ENCODE results near the gene PIRT. TPM values are rescaled to one million over a fixed set of nuclear protein-coding genes. Genes with fewer than 3 reads are reported as not detected.

Gene PIRT
- total and polyA plus RNA-seq, 8 donors, result 0.04 to 0.22 (median 0.05) TPM; not detected in 2

DNA sequence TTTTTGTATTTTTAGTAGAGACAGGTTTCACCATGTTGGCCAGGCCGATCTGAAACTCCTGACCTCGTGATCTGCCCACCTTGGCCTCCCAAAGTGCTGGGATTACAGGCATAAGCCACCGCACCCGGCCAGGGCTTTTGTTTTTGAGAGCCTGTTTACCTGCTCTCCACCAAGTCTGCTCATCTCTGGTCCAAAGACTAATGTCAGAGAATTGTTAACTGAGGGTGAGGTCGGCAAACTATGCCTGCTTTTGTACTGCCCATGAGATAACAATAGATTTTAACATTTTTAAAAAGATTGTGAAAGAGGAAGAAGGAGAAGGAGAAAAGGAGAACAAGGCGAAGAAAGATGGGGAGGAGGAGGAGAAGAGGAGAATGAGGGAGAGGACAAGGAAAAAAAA lies 60.0 kb downstream of the PIRT start:
- intact Hi-C loops (cut with DNase I), result no loop called here
- DNase-seq, result no peak
- no peak overlapping the region for H3K4me3 ChIP-seq
- no peaks in the 10 kb centered on the region for H3K4me1 ChIP-seq
- no peaks in the 10 kb centered on the region for H3K36me3 ChIP-seq
- no peak for TF ChIP-seq CTCF (IDR thresholded peaks at IDR 0.05)
- no peak overlapping the region for H3K27ac ChIP-seq
- H3K9me3 ChIP-seq, result peaks cover 0 to 4% of the 10 kb centered on the region in 2 donors
- ATAC-seq, result no peak
- H3K27me3 ChIP-seq, result no peaks in the 10 kb centered on the region

GRCh38 chr17:10777131-10777807 lies 60.6 kb downstream of the PIRT start:
- no peak for DNase-seq
- Histone ChIP-seq H3K4me1 (no peaks in the 10 kb centered on the region), H3K9me3 (peaks cover 0 to 4% of the 10 kb centered on the region in 2 donors), H3K27me3 (no peaks in the 10 kb centered on the region), H3K27ac (no peak overlapping the region), H3K36me3 (no peaks in the 10 kb centered on the region), H3K4me3 (no peak overlapping the region)
- intact Hi-C loops (cut with DNase I), result no loop called here
- ATAC-seq, result no peak
- no peak for TF ChIP-seq CTCF (IDR thresholded peaks at IDR 0.05)

DNA sequence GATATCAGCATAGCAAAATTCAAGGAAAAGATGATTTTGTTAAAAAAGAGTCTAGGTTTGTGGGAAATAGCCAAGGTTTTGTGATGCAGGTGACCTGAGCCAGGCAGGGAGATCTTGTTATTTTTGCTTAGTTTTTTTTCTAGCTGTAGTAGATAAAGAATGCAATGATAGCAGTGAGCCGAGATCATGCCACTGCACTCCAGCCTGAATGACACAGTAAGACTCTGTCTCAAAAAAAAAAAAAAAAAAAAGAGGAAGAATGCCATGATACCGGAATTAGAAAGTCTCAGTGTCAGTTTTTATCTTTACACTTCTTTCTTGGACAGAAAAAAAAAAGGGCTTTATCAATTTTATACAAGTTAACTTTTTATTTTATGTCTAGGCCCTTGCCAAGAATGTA lies 61.5 kb downstream of the PIRT start:
- no peak overlapping the region for H3K27ac ChIP-seq
- no peaks in the 10 kb centered on the region for H3K36me3 ChIP-seq
- intact Hi-C loops (cut with DNase I), result no loop called here
- DNase-seq, result no peak
- H3K9me3 ChIP-seq, result peaks cover 0 to 8% of the 10 kb centered on the region in 2 donors
- H3K4me1 ChIP-seq, result no peaks in the 10 kb centered on the region
- no peak overlapping the region for H3K4me3 ChIP-seq
- no peak for ATAC-seq
- H3K27me3 ChIP-seq, result no peaks in the 10 kb centered on the region
- TF ChIP-seq CTCF (IDR thresholded peaks at IDR 0.05), result no peak

GRCh38 chr17:10775740-10776356 lies 62.0 kb downstream of the PIRT start:
- Histone ChIP-seq H3K4me3 (no peak overlapping the region), H3K27ac (no peak overlapping the region), H3K27me3 (no peaks in the 10 kb centered on the region), H3K36me3 (no peaks in the 10 kb centered on the region), H3K4me1 (no peaks in the 10 kb centered on the region), H3K9me3 (peaks cover 0 to 8% of the 10 kb centered on the region in 2 donors)
- intact Hi-C loops (cut with DNase I), result no loop called here
- no peak for DNase-seq
- TF ChIP-seq CTCF (IDR thresholded peaks at IDR 0.05), result no peak
- ATAC-seq, result no peak

- ATAC-seq (no peak), DNase-seq (no peak)
- Histone ChIP-seq H3K9me3 (peaks cover 0 to 8% of the 10 kb centered on the region in 2 donors), H3K36me3 (no peaks in the 10 kb centered on the region), H3K27me3 (no peaks in the 10 kb centered on the region), H3K27ac (no peak overlapping the region), H3K4me1 (no peaks in the 10 kb centered on the region), H3K4me3 (no peak overlapping the region)
- intact Hi-C loops (cut with DNase I), result no loop called here
- TF ChIP-seq CTCF (IDR thresholded peaks at IDR 0.05), result no peak
Measured at GRCh38 chr17:10775058-10775457, 62.8 kb downstream of the PIRT start.
